HepG2 (cell line): ENCODE results near the gene ANTXR1. TPM values are rescaled to one million over a fixed set of nuclear protein-coding genes. Genes with fewer than 3 reads are reported as not detected.

ENCODE experiments used
- ATAC-seq: fragments of 200-7000 bp; cut with Tn5 transposase; 3 replicates; pipeline ENCODE4 v1.9.1; 2020; ENCODE audit warnings: mild to moderate bottlenecking, moderate library complexity
- BruUV-seq: library from RNA; stranded (reverse); fragments of 400-500 nt; replicated peaks from 2 replicates; lab custom pipeline; 2021; lab: Mats Ljungman, UMichigan
- CTCF ChIA-PET: fragments of 300-600 bp; formaldehyde crosslinking; extraction: SDS; loops from one replicate; lab custom pipeline; 2021; ENCODE audit warnings: low total read pairs, inconsistent platforms, low intra/inter-chr PET ratio; lab: Yijun Ruan, JAX
- POLR2A ChIA-PET: fragments of 350-600 bp; sonication (Branson Sonifier 250); formaldehyde crosslinking; loops from one replicate; lab custom pipeline; 2020; ENCODE audit warnings: antibody characterized with exemption, inconsistent platforms; lab: Yijun Ruan, JAX
- DNase-seq: peaks from one replicate; pipeline ENCODE4 v3.0.0-alpha.2; 2015; ENCODE audit warnings: low spot score
- FAIRE-seq: peaks from 3 replicates; lab custom pipeline; 2011; peaks lifted over from hg19 to GRCh38; lab: Jason Lieb, UNC
- H2AFZ ChIP-seq: one replicate; pipeline ENCODE4 v1.6.1; 2011; ENCODE audit warnings: low read length, inconsistent platforms
- H3K27ac ChIP-seq: fragments of 300-600 bp; 3 replicates; pipeline ENCODE4 v1.8.0; 2011; ENCODE audit warnings: mixed run types, mild to moderate bottlenecking, mixed read lengths, low read length, inconsistent platforms; ENCODE audit not compliant: insufficient read depth; ENCODE audit errors: extremely low read length
- H3K27me3 ChIP-seq, 2 experiments: fragments of 200-600 bp in 1 of 2; 2 replicates in 1 of 2; 3 replicates in 1 of 2; pipeline versions ENCODE4 v1.6.0 to v1.8.0; 2011; ENCODE audit warnings: low read length in 2 of 2, mild to moderate bottlenecking in 2 of 2, moderate library complexity in 2 of 2, inconsistent platforms in 1 of 2; ENCODE audit not compliant: insufficient read depth in 2 of 2, control insufficient read depth in 1 of 2
- H3K36me3 ChIP-seq, 2 experiments: fragments of 200-600 bp in 1 of 2; replicated peaks in 1 of 2; 2 replicates in 1 of 2; 3 replicates in 1 of 2; pipeline versions ENCODE4 v1.5.1 to v1.8.0; 2011; ENCODE audit warnings: low read length in 2 of 2, inconsistent platforms in 1 of 2; ENCODE audit not compliant: insufficient read depth in 2 of 2, control insufficient read depth in 1 of 2
- H3K4me1 ChIP-seq: 2 replicates; pipeline ENCODE4 v1.5.1; 2012; ENCODE audit warnings: low read length, inconsistent platforms; ENCODE audit not compliant: insufficient read depth
- H3K4me2 ChIP-seq: 2 replicates; pipeline ENCODE4 v1.6.0; 2011; ENCODE audit warnings: low read depth, low read length, inconsistent platforms
- H3K4me3 ChIP-seq, 3 experiments: fragments of 200-600 bp in 1 of 3; sonication (generic), shearing (Covaris generic) in 1 of 3; replicated peaks in 1 of 3; 2 replicates each; pipeline ENCODE4 v1.5.1; 2011 to 2016; ENCODE audit warnings: low read length in 3 of 3, inconsistent platforms in 2 of 3, low read depth in 2 of 3, mild to moderate bottlenecking in 2 of 3, control low read depth in 1 of 3, mixed read lengths in 1 of 3; ENCODE audit not compliant: insufficient read depth in 1 of 3
- H3K79me2 ChIP-seq: one replicate; pipeline ENCODE4 v1.6.1; 2011; ENCODE audit warnings: low read length, inconsistent platforms; ENCODE audit not compliant: insufficient read depth
- H3K9ac ChIP-seq: 2 replicates; pipeline ENCODE4 v1.6.0; 2011; ENCODE audit warnings: mild to moderate bottlenecking, low read depth, low read length, inconsistent platforms; ENCODE audit not compliant: insufficient read depth
- H3K9me3 ChIP-seq: 2 replicates; pipeline ENCODE4 v1.5.1; 2012; ENCODE audit warnings: mild to moderate bottlenecking, low read length
- H4K20me1 ChIP-seq: 2 replicates; pipeline ENCODE4 v1.6.0; 2011; ENCODE audit warnings: inconsistent platforms, mild to moderate bottlenecking, low read length, moderate library complexity; ENCODE audit not compliant: insufficient read depth
- ARNT ChIP-seq: fragments of 450-650 bp; IDR thresholded peaks from 2 replicates; pipeline ENCODE4 v1.6.1; 2017
- CBX5 ChIP-seq: sonication (generic); formaldehyde crosslinking; IDR thresholded peaks from 2 replicates; pipeline ENCODE4 v1.4.0; 2020; ENCODE audit warnings: missing genetic modification reagents, borderline replicate concordance
- CTCF ChIP-seq: sonication (generic); formaldehyde crosslinking; IDR thresholded peaks from 2 replicates; pipeline ENCODE4 v1.5.0; 2020; ENCODE audit warnings: mild to moderate bottlenecking, missing genetic modification reagents, moderate library complexity
- FOXK1 ChIP-seq: sonication (generic); formaldehyde crosslinking; IDR thresholded peaks from 2 replicates; pipeline ENCODE4 v1.4.0; 2020; ENCODE audit warnings: low read depth, missing genetic modification reagents, borderline replicate concordance
- HNF4G ChIP-seq, 2 experiments: sonication (generic) in 1 of 2; formaldehyde crosslinking in 1 of 2; IDR thresholded peaks; 2 replicates each; pipeline versions ENCODE4 v1.4.0 to v1.6.1; 2011 to 2020; ENCODE audit warnings: borderline replicate concordance in 2 of 2, low read depth in 2 of 2, mild to moderate bottlenecking in 2 of 2, low read length in 1 of 2, missing genetic modification reagents in 1 of 2, moderate library complexity in 1 of 2
- JUND ChIP-seq: sonication (generic); formaldehyde crosslinking; IDR thresholded peaks from 2 replicates; pipeline ENCODE4 v1.8.0; 2022; ENCODE audit warnings: mild to moderate bottlenecking, missing genetic modification reagents
- POLR2AphosphoS5 ChIP-seq: IDR thresholded peaks from 2 replicates; pipeline ENCODE4 v1.6.1; 2012; ENCODE audit warnings: low read depth, low read length
- SMC3 ChIP-seq: IDR thresholded peaks from 2 replicates; pipeline ENCODE4 v1.6.1; 2011; ENCODE audit warnings: low read length, improper control_type of control experiment
- STAG1 ChIP-seq: sonication (generic); formaldehyde crosslinking; IDR thresholded peaks from 2 replicates; pipeline ENCODE4 v1.4.0; 2020; ENCODE audit warnings: missing genetic modification reagents
- ZNF33A ChIP-seq: sonication (generic); formaldehyde crosslinking; IDR thresholded peaks from 2 replicates; pipeline ENCODE4 v1.5.1; 2020; ENCODE audit warnings: missing genetic modification reagents, mild to moderate bottlenecking, moderate library complexity, borderline replicate concordance
- ZNF605 ChIP-seq: sonication (generic); formaldehyde crosslinking; IDR thresholded peaks from 2 replicates; pipeline ENCODE4 v1.8.0; 2022; ENCODE audit warnings: mild to moderate bottlenecking, missing genetic modification reagents
- ZNF839 ChIP-seq: sonication (generic); formaldehyde crosslinking; IDR thresholded peaks from 2 replicates; pipeline ENCODE4 v1.4.0; 2020; ENCODE audit warnings: missing genetic modification reagents, mild to moderate bottlenecking, borderline replicate concordance
- WGBS: methylation state at CpG from one replicate; pipeline ENCODE4 v1.1.6; 2017; ENCODE audit warnings: low lambda C conversion rate; 5-methylcytosine and 5-hydroxymethylcytosine counted together
- in situ Hi-C: cut with HindIII; loops from 2 replicates; pipeline ENCODE4 v1.10.0; 2017; ENCODE audit warnings: low pct_unique_long_range_greater_than_20kb; ENCODE audit not compliant: extremely low pct_ligation_motif_present
- intact Hi-C: fragments of 100-400 bp; cut with micrococcal nuclease; formaldehyde crosslinking; loops from one replicate; pipeline ENCODE4 v1.10.0; 2022; ENCODE audit not compliant: unreplicated experiment
- polyA plus RNA-seq, 8 experiments: library from polyadenylated mRNA; depleted of rRNA in 3 of 8; stranded (reverse) in 7 of 8; unstranded in 1 of 8; fragments of >200 nt; fragmentation: Illumina TruSeq in 4 of 8; extraction: Trizol in 4 of 8; gene quantifications; 2 replicates each; pipeline versions ENCODE4 v1.2.1 to v1.2.3, GENCODE V29; 2011 to 2016; ENCODE audit warnings: low read depth in 4 of 8, missing spikeins in 1 of 8, mixed read lengths in 1 of 8; ENCODE audit not compliant: insufficient read depth in 1 of 8
- total RNA-seq, 5 experiments: library from RNA; depleted of rRNA; stranded (reverse); fragments of >200 nt; fragmentation: Illumina TruSeq; extraction: Trizol; gene quantifications; 2 replicates each; pipeline ENCODE4 v1.2.3, GENCODE V29; 2016; ENCODE audit warnings: low read depth in 1 of 5
- TF ChIP-seq, protein P1 (sequence below): sonication (generic); formaldehyde crosslinking; IDR thresholded peaks from 2 replicates; pipeline ENCODE4 v1.5.1; 2020; ENCODE audit warnings: mild to moderate bottlenecking, missing genetic modification reagents, moderate library complexity

The ANTXR1 gene
- total and polyA plus RNA-seq, 2 of the 13 experiments (the other 11 are each of a cell fraction or from before 2014, with no cell fraction given): 4.5 to 12.7 TPM

DNA sequence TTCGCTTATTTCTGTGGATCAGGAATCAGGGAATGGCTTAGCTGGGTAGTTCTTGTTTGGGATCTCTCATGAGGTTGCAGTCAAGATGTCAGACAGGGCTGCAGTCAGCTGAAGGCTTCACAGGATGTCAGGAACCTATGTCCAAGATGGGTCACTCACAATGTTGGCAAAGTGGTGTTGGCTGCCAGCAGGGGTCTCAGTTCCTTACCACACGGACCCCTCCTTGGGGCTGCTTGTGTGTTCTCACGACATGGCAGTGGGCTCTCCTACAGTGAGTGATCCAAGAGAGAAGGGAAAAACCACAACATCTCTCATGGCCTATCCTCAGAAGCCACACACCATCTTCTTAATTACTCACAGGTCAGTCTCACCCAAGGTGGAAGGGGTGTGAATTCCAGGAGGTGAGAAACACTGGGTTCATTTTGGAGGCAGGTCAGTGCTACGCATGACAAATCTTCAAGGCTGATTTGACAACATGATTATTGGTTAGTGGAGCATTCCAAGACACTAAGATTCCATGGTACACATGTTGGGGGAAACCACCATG is 1.3 kb upstream of the ANTXR1 start:
- ATAC-seq: peak; percentile 22
- DNase-seq: peak; percentile 24
- no peaks in the 10 kb centered on the region for H3K36me3 ChIP-seq
- no peak overlapping the region for H3K9ac ChIP-seq
- no TSS peak for BruUV-seq
- TF ChIP-seq ZNF33A (CRISPR knock-in tag) (no peak), SMC3 (peak; percentile 10; the same call in 1 of the 2 replicates), ZNF605 (no peak), STAG1 (CRISPR knock-in tag) (peak; percentile 45), ARNT (no peak), JUND (CRISPR knock-in tag) (no peak), POLR2AphosphoS5 (no peak), CTCF (peak; percentile 53), ZNF839 (CRISPR knock-in tag) (no peak), HNF4G (IDR thresholded peaks at IDR 0.05; ENCODE audit: borderline replicate concordance, low read depth, low read length) (no peak), HNF4G (CRISPR knock-in tag; IDR thresholded peaks at IDR 0.05; ENCODE audit: borderline replicate concordance, low read depth) (no peak), CBX5 (CRISPR knock-in tag) (no peak), FOXK1 (CRISPR knock-in tag) (no peak)
- TF ChIP-seq, protein P1, sequence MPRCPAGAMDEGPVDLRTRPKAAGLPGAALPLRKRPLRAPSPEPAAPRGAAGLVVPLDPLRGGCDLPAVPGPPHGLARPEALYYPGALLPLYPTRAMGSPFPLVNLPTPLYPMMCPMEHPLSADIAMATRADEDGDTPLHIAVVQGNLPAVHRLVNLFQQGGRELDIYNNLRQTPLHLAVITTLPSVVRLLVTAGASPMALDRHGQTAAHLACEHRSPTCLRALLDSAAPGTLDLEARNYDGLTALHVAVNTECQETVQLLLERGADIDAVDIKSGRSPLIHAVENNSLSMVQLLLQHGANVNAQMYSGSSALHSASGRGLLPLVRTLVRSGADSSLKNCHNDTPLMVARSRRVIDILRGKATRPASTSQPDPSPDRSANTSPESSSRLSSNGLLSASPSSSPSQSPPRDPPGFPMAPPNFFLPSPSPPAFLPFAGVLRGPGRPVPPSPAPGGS (CRISPR knock-in tag): no peak
- H3K9me3 ChIP-seq: no peaks in the 10 kb centered on the region
- H3K27me3 ChIP-seq: peaks cover 1 to 16% of the 10 kb centered on the region in 2 experiments; a peak in 3 of 5 replicates
- H4K20me1 ChIP-seq: no peaks in the 10 kb centered on the region
- peaks cover 28% of the 10 kb centered on the region for H3K4me1 ChIP-seq
- no peak overlapping the region for H2AFZ ChIP-seq
- no peaks in the 10 kb centered on the region for H3K79me2 ChIP-seq
- 21% methylated on average over 4 of the region's 4 CpGs for WGBS
- no peak overlapping the region for H3K27ac ChIP-seq
- ChIA-PET CTCF (interaction anchor here (3.4 kb wide), 1 partner anchor 296 kb away, joined by 13 read pairs; no protein-coding TSS in a partner anchor), POLR2A (no interaction called here)
- no peak overlapping the region for H3K4me2 ChIP-seq
- intact Hi-C loops (loop anchor here (1.0 to 10.0 kb wide), 2 partner anchors 67 to 423 kb away; partner anchors contain the start of gene NFU1), in situ Hi-C loops (no loop called here)
- no peak overlapping the region for H3K4me3 ChIP-seq
- no peak for FAIRE-seq
